ENCODE data around the gene ADGRV1.
"Not testable (repeated sequence)": the region's sequence is repeated elsewhere in the genome, so short reads cannot be mapped to it uniquely, and the experiment has no call there.

Gene ADGRV1

DNA sequence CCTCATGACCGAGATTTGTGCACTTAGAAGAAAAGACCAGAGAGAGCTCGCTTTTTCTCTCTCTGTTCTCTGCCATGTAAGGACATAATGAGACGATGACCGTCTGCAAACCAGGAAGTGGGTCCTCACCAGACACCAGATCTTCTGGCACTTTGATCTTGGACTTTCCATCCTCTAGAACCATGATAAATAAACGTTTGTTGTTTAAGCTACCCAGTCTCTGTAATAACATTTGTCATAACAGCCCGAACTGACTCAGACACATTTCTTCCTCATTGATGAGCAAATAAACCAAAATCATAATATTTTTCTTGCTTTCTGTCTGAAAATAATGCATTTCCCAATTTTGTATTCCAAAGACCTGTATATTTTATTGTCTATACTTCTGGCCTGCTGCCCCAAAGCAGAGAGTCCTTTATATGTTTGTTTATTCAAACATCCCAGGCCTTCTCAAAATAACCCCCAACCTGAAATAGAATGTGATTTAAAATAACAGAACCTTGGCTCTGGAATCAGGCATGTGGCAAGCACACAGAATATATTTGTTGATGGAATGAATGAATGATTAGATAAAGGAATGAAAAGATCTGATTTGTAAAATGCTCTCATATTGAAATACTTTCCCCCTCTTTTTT is 396.5 kb downstream of the ADGRV1 start:
- no peak for DNase-seq

DNA sequence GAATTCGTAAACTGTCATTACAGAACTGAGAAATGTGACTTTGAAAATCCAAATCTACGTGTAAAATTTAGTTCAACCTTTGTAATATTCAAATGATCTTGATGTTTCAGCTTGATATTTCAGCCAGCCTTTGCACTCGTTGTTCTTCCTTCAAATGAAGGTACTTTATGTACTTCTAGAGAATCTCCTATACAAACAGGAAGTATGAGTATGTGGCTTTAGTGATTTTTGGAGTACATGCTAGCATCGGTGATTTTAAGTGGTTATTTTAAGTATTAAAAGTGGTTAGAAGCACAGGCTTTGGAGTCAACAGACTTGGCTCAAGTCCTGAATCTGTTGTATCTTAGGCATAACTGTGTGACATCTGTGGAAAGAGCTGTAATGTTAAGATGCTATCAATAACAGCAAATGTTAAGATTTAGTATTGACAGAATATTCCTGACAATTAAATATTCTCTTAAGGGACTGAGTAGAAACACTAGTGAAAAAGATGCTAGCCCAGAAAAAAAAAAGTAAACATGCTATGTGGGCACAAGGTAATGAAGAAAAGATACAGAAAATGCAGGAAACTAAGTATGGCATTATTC is 398.0 kb downstream of the ADGRV1 start:
- DNase-seq: no peak

GRCh38 chr5:90957906-90958305 is 399.3 kb downstream of the ADGRV1 start:
- DNase-seq: no peak

- DNase-seq: no peak
Measured at GRCh38 chr5:90959262-90959661, 400.7 kb downstream of the ADGRV1 start.

- no peak for DNase-seq
Measured at GRCh38 chr5:90962481-90962880, 403.9 kb downstream of the ADGRV1 start.

DNA sequence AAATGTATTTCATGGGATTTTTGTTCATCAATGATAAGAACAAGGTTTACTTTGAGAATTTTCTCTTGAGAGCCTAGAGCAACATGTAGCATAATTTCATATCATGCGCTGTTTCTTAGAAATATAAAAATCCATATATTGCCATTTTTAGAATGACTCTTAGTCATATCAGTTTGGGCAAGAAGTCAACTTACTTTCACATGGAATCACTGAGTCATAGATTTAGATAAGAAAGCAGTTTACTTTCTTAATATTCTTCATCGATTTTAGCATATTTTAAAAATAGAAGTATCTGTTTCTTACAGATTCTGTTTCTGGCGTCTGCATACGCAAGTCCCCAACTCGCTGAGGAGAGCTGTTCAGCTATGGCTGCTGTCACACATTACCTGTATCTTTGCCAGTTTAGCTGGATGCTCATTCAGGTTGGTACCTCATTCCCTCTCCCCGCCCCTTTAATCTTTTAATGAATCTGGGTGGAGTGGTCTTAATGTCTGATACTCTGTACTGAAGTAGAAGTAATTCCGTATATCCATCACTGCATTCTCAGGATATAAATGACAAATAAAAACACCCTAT is 406.6 kb downstream of the ADGRV1 start:
- DNase-seq: no peak

GRCh38 chr5:90967443-90967842 is 408.8 kb downstream of the ADGRV1 start:
- no peak for DNase-seq

GRCh38 chr5:90967851-90968250 is 409.3 kb downstream of the ADGRV1 start:
- DNase-seq: no peak

DNA sequence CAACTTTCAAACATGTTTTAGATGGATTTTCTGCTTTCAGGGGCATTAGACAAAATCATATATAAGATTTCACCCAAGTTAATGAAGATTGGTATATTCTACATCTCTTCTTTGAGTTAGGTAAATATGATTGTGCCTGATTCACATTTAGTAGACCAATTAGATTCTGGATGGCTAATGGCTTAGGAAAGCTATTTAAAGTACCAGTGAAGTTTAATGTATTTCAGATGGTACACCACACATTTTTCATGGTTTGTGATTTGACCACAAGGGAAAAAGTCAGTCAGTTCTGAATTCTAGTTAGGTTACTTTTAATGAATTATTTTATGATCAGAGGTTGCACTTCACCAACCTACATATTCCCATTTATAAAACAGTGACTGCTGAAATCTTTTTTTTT is 409.7 kb downstream of the ADGRV1 start:
- DNase-seq: no peak

DNA sequence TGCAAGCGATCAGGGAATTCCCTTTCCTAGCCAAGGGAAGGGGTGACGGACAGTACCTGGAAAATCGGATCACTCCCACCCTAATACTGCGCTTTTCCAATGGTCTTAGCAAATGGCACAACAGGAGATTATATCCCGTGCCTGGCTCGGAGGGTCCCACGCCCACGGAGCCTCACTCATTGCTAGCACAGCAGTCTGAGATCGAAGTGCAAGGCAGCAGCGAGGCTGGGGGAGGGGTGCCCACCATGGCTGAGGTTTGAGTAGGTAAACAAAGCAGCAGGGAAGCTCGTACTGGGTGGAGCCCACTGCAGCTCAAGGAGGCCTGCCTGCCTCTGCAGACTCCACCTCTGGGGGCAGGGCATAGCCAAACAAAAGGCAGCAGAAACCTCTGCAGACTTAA is 411.3 kb downstream of the ADGRV1 start:
- DNase-seq: not testable (repeated sequence)

DNA sequence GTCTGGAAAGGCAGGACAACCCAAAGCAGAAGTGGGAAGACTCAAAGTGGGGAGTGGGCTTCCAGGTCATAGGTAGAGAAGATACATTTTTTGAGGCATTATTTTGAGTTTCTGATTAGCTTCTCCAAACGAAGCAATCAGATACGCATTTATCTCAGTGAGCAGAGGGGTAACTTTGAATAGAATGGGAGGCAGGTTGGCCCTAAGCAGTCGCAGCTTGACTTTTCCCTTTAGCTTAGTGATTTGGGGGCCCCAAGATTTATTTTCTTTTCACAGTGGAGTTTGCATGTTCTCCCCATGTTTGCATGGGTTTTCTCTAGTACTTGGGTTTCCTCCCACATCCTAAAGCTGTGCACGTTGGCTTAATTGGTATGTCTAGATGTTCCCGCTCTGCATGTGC is 422.6 kb downstream of the ADGRV1 start:
- no peak for DNase-seq

- no peak for DNase-seq
Measured at GRCh38 chr5:90981821-90982220, 423.2 kb downstream of the ADGRV1 start.

DNA sequence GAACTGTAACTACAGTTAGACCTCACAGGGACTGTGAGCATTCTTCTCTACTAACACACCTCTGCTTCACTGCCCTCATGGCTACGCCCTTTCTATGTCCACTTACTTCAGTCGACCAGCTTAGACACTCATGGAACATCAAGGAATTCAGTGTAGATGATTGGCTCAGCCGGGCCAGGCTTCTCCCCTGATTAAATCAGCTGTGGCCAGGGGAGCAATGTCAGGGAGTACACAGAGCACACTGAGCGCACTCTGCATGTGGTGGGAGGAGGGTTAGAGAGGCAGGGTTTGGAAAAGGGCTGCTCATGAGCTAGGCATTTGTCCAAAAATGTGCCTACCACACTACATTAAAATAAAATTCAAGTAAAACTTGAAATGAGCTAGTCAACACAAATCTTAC is 424.0 kb downstream of the ADGRV1 start:
- no peak for DNase-seq

GRCh38 chr5:90983148-90983547 is 424.6 kb downstream of the ADGRV1 start:
- DNase-seq: no peak

DNA sequence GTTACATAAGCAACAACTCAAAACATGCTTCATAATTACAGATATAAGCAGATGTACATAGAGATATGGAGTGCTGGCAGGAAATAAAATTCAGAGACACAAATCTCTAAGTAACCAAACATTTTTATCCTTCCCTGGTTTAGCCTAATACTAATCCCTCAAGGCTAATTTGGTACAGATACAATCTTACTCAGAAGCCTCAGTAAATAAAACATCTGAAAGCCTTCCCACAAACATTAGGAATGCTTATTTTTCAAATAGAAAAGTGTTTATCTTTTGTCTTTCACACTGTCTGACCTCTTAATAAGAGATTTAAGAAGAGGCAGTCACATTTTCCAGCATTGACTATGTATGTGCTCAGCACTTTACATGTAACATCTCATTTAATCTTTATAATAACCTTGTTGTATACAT is 425.1 kb downstream of the ADGRV1 start:
- DNase-seq: no peak

DNA sequence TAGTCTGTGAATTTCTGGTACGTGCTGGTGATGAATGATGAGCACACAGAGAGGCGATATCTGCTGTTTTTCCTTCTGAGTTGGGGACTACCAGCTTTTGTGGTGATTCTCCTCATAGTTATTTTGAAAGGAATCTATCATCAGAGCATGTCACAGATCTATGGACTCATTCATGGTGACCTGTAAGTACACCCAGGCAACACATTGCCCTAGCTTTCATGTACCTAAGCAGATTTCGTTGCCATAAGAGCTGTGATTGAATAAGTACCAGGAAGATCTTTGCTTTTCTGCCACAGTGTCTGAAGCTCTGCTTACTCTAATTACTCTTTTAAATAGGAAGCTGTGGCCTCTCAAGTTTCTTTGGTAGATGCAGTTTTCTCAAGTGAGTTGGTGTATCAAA is 426.7 kb downstream of the ADGRV1 start:
- no peak for DNase-seq

GRCh38 chr5:90987726-90988125 is 429.1 kb downstream of the ADGRV1 start:
- no peak for DNase-seq

DNA sequence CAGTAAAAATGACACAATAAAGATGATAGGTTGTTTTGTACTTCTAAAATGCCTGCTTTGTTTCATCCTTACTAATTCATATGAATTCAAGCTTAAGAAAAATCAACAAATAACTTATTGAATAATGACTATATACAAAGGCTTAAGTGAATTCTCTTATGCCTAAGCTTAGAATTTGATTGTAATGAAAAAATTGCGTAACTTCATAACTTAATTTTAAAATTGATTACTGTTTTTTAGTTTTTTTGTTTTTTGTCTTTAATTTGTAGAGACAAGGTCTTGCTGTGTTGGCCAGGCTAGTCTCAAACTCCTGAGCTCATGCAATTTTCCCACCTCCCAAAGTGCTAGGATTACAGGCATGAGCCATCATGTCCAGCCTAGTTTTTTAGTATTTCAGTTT is 432.6 kb downstream of the ADGRV1 start:
- no peak for DNase-seq

DNA sequence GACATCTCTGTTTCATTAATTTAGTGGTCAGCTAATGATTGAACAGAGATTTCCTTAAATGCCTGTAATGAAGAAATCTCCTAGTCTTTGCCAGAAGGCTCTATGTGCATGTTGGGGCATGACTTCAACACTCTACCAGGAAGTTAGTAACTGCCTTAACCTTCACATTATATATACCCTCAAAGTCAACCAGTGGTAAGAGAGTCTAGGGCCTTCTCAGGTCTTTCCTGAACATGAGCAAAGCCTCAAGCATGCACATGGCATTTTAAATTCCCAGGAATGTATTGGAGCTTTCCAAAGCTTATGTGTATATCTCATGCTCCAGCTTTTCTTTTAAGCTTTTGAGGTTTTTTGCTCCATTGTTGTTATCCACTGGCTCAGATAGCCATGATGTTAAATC is 436.2 kb downstream of the ADGRV1 start:
- DNase-seq: no peak

- no peak for DNase-seq
Measured at GRCh38 chr5:90996089-90996488, 437.5 kb downstream of the ADGRV1 start.

DNA sequence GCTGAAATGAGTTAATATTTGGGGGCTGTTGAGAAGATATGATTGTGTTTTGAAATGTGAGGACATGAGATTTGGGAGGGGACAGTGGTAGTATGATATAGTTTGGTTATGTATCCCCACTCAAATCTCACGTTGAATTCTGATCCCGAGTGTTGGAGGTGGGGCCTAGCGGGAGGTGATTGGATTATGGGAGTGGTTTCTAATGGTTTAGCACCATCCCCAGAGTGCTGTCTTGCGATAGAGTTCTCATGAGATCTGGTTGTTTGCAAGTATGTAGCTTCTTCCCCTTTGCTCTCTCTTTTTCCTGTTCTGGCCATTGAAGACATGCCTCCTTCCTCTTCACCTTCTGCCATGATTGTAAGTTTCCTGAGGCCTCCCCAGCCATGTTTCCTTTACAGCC is 438.5 kb downstream of the ADGRV1 start:
- no peak for DNase-seq

GRCh38 chr5:91000743-91001142 is 442.1 kb downstream of the ADGRV1 start:
- no peak for DNase-seq

GRCh38 chr5:91006713-91007112 is 448.1 kb downstream of the ADGRV1 start:
- no peak for DNase-seq

GRCh38 chr5:91007251-91007650 is 448.7 kb downstream of the ADGRV1 start:
- DNase-seq: no peak

Data from KG1 (cell line).